ENCODE measurements around the gene AGFG1. TPM values are rescaled to one million over a fixed set of nuclear protein-coding genes. Genes with fewer than 3 reads are reported as not detected.

Gene AGFG1
- polyA plus RNA-seq, 1 donor, result 83.1 TPM

DNA sequence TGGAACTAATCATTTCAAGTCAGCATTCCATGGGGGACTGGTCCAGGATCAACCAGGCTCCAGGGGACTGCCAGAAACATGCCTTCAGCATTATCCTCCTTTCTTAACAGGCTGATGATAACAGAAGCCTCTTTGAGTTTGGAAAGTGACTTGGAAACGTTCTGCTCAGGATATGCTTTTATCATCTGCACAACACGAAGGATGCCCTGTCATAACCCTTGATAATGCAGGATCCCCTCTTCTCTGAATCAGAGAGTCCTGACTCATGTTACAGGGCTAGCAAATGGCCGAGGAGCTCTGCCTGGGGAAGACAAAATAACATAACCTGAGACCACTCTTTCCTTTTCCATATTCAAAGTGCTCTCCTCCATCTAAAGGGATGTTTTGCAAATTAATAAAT, 136.0 kb downstream of the AGFG1 start:
- DNase-seq, result no peak

DNA sequence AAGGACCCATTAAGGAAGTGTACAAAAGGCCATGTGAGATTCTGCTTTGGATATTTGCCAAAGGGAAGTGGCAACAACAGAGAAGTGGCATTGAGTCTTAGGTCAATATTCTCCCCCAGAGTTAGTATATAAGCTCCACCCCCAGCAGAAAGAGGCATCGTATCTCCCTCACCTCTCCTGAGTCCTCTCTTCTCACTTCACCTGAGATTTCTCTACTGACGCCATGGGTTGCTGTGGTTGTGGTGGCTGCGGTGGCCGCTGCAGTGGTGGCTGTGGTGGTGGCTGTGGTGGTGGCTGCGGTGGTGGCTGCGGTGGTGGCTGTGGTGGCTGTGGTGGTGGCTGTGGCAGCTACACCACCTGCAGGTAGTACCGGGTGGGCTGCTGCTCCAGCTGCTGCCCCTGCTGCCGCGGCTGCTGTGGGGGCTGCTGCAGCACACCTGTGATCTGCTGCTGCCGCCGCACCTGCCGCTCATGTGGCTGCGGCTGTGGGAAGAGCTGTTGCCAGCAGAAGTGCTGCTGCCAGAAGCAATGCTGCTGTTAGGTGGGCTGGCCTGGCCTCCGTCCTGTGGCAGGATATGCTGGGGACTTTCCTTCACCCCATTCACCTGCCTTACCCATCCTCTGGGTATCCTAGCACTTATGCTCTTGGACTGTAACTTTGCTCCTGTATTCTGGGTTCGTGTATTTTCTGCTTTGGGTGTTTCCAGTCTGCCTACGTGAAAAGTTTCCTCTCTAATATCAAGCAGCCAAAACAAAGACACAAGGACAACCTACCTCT, 136.8 kb downstream of the AGFG1 start:
- no peak for DNase-seq

DNA sequence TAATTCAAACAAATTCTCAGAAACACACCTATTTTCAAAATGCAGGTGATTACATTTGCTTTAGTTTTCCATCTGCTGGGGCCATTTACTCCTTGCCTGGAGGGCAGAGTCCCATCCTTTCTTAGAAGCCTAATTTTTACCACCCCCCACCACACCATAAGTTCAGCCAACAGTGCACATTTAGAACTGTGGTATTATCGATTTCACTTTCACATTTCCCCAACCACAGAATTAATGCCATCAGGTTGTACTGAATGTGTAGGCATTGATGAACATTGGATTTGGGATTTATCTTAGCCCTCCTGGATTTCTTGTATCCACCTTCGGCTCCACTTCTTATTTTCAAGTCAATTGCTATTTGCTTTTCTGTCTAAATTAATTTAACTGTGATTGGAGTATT, 138.2 kb downstream of the AGFG1 start:
- no peak for DNase-seq

Other genes starting within 250 kb of the AGFG1 start
- 156 TPM for gene MFF, start 146.9 kb upstream of the AGFG1 start, polyA plus RNA-seq (ENCODE audit: insufficient read length)
- 0.27 TPM for gene TM4SF20, start 92.8 kb upstream of the AGFG1 start, polyA plus RNA-seq (ENCODE audit: insufficient read length)
- gene SCYGR1, start 84.2 kb upstream of the AGFG1 start, polyA plus RNA-seq (ENCODE audit: insufficient read length), result not detected
- gene SCYGR2, start 126.7 kb downstream of the AGFG1 start, polyA plus RNA-seq (ENCODE audit: insufficient read length), result not detected
- gene SCYGR3, start 142.7 kb downstream of the AGFG1 start, polyA plus RNA-seq (ENCODE audit: insufficient read length), result not detected
- not detected for gene SCYGR4, start 145.3 kb downstream of the AGFG1 start, polyA plus RNA-seq (ENCODE audit: insufficient read length)
- not detected for gene SCYGR5, start 194.6 kb downstream of the AGFG1 start, polyA plus RNA-seq (ENCODE audit: insufficient read length)
- 10.7 TPM for gene SLC19A3, start 245.9 kb downstream of the AGFG1 start, polyA plus RNA-seq (ENCODE audit: insufficient read length)

All from left kidney (tissue), 2 donors.